ENCODE results near the gene ARHGAP10. TPM values are rescaled to one million over a fixed set of nuclear protein-coding genes. Genes with fewer than 3 reads are reported as not detected.
A peak's percentile ranks its signal among the peaks of the same experiment; 100 is the strongest.

The ARHGAP10 gene
- total RNA-seq, 3 donors from 2014 or later (not counting 1 experiment from before 2014, with no cell fraction given): 13.9 to 28.7 (median 23.2) TPM

DNA sequence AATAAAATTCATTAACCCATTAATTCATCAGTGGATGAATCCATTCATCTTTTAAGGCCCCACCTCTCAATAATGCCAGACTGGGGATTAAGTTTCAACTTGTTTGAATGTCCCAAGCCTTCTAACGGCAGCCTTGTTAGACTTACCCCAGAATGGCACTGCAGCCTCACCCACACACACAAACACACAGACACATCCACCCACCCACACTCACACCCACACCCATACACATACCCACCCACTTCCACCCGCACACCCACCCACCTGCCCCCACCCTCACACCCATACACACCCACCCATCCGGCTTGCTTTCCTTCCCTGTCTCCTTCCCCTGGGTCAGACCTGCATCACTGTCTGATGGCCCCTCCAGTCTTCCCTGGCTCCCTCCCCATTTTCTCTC, 102.6 kb downstream of the ARHGAP10 start:
- 41% methylated on average over 3 of the region's 3 CpGs for WGBS (ENCODE audit: insufficient coverage)
- Histone ChIP-seq H3K9me3 (ENCODE audit: control insufficient read depth, insufficient read depth, low read length) (no peaks in the 10 kb centered on the region), H3K27me3 (ENCODE audit: control insufficient read depth, insufficient read depth, low read length) (no peaks in the 10 kb centered on the region), H3K4me1 (ENCODE audit: control insufficient read depth, insufficient read depth, low read length) (peaks cover 26% of the 10 kb centered on the region), H3K27ac (ENCODE audit: low read length) (no peak overlapping the region), H3K36me3 (ENCODE audit: control insufficient read depth, insufficient read depth, low read length) (no peaks in the 10 kb centered on the region), H3K4me3 (ENCODE audit: low read length) (no peak overlapping the region)
- peaks cover 68 to 77% of the 10 kb centered on the region in 2 donors for H3K4me1 Mint-ChIP-seq
- ATAC-seq (peak in 2 of 3 donors; percentile 37 to 57), DNase-seq (no peak)
- peak overlapping the region; percentile 79 for H3K4me3 Mint-ChIP-seq
- H3K36me3 Mint-ChIP-seq: no peaks in the 10 kb centered on the region
- TF ChIP-seq, protein P1, sequence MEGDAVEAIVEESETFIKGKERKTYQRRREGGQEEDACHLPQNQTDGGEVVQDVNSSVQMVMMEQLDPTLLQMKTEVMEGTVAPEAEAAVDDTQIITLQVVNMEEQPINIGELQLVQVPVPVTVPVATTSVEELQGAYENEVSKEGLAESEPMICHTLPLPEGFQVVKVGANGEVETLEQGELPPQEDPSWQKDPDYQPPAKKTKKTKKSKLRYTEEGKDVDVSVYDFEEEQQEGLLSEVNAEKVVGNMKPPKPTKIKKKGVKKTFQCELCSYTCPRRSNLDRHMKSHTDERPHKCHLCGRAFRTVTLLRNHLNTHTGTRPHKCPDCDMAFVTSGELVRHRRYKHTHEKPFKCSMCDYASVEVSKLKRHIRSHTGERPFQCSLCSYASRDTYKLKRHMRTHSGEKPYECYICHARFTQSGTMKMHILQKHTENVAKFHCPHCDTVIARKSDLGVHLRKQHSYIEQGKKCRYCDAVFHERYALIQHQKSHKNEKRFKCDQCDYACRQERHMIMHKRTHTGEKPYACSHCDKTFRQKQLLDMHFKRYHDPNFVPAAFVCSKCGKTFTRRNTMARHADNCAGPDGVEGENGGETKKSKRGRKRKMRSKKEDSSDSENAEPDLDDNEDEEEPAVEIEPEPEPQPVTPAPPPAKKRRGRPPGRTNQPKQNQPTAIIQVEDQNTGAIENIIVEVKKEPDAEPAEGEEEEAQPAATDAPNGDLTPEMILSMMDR (IDR thresholded peaks at IDR 0.05): no peak
- no peaks in the 10 kb centered on the region for H3K27me3 Mint-ChIP-seq (ENCODE audit: low read depth in 2 of 2)
- peak overlapping the region; percentile 90 to 93 for H3K27ac Mint-ChIP-seq
- H3K9me3 Mint-ChIP-seq: peaks cover 3% of the 10 kb centered on the region in 2 donors
- intact Hi-C loops (cut with micrococcal nuclease): no loop called here

DNA sequence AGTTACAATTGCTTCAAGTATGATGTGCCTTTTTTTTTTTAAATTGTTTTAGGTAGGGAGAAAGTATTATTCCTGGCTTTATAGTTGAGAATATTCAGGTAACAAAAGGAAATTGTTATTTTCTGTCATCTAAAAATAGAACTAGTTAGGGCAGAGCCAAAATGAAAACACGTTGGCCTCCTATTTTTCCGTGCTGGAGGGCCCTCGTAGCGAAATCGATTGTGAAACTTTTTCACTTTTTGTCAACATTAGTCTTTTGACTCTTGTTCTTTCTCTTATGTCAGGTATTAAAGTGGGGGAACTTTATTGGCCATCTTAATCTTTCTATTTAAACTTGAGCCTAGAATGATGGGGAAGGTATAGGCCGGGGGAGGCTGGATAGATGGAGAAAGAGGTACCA, 104.9 kb downstream of the ARHGAP10 start:
- Mint-ChIP-seq H3K36me3 (no peaks in the 10 kb centered on the region), H3K27me3 (ENCODE audit: low read depth in 2 of 2) (no peaks in the 10 kb centered on the region), H3K4me1 (peaks cover 59 to 64% of the 10 kb centered on the region in 2 donors), H3K27ac (peak overlapping the region; percentile 29 to 90), H3K9me3 (peaks cover 3% of the 10 kb centered on the region in 2 donors), H3K4me3 (no peak overlapping the region)
- Histone ChIP-seq H3K27ac (ENCODE audit: low read length) (no peak overlapping the region), H3K36me3 (ENCODE audit: control insufficient read depth, insufficient read depth, low read length) (no peaks in the 10 kb centered on the region), H3K4me1 (ENCODE audit: control insufficient read depth, insufficient read depth, low read length) (peaks cover 15% of the 10 kb centered on the region), H3K27me3 (ENCODE audit: control insufficient read depth, insufficient read depth, low read length) (no peaks in the 10 kb centered on the region), H3K4me3 (ENCODE audit: low read length) (no peak overlapping the region), H3K9me3 (ENCODE audit: control insufficient read depth, insufficient read depth, low read length) (no peaks in the 10 kb centered on the region)
- 81% methylated on average over 6 of the region's 6 CpGs for WGBS (ENCODE audit: insufficient coverage)
- ATAC-seq: no peak
- TF ChIP-seq, protein P1 (IDR thresholded peaks at IDR 0.05): no peak
- DNase-seq: no peak
- intact Hi-C loops (cut with micrococcal nuclease): no loop called here

DNA sequence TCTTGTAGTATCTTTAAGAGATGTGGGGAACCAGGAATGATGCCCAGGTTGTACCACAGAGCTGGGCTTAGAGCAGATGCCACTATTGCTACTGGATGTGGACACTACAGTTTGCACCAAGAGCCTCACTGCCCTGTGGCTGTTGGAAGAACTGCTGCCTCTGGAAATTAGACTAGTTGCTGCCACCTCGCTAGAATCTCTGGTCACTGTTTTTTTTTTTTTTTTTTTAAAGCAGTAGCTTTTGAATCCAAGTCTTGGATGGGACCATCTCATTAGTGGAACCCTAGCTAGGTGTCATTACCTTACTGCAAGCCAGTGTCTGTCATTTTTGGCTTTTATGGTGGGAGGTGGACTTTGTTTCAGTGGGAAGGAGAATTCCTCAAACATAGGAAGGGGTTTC, 105.5 kb downstream of the ARHGAP10 start:
- Histone ChIP-seq H3K36me3 (ENCODE audit: control insufficient read depth, insufficient read depth, low read length) (no peaks in the 10 kb centered on the region), H3K4me1 (ENCODE audit: control insufficient read depth, insufficient read depth, low read length) (peaks cover 15% of the 10 kb centered on the region), H3K9me3 (ENCODE audit: control insufficient read depth, insufficient read depth, low read length) (no peaks in the 10 kb centered on the region), H3K4me3 (ENCODE audit: low read length) (no peak overlapping the region), H3K27me3 (ENCODE audit: control insufficient read depth, insufficient read depth, low read length) (no peaks in the 10 kb centered on the region), H3K27ac (ENCODE audit: low read length) (no peak overlapping the region)
- WGBS (ENCODE audit: insufficient coverage): 60% methylated on average over 1 of the region's 1 CpG
- TF ChIP-seq, protein P1 (IDR thresholded peaks at IDR 0.05): no peak
- Mint-ChIP-seq H3K27ac (peak overlapping the region; percentile 29 to 90), H3K4me1 (peaks cover 55 to 60% of the 10 kb centered on the region in 2 donors), H3K36me3 (no peaks in the 10 kb centered on the region), H3K4me3 (no peak overlapping the region), H3K27me3 (ENCODE audit: low read depth in 2 of 2) (no peaks in the 10 kb centered on the region), H3K9me3 (peaks cover 3% of the 10 kb centered on the region in 2 donors)
- DNase-seq: no peak
- ATAC-seq: no peak
- intact Hi-C loops (cut with micrococcal nuclease): no loop called here

DNA sequence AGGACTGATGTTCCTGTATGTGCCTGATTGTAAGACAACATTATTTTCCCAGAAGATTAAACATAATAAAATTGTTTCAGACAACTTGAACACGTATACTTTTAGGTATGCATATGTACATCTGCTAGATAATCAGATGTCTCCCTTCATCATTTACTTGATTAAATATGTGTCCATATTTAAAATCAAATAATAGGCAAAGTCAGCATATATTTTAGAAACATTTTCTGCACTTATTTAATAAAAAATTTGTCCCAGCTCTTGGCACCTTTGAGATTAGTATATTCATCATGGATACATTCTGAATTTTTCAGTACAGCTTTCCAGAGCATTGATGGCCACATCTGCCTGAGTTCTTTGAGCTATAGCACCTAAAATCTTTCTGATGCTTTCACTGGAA, 106.0 kb downstream of the ARHGAP10 start:
- no peak for DNase-seq
- TF ChIP-seq, protein P1 (IDR thresholded peaks at IDR 0.05): no peak
- Histone ChIP-seq H3K27me3 (ENCODE audit: control insufficient read depth, insufficient read depth, low read length) (no peaks in the 10 kb centered on the region), H3K27ac (ENCODE audit: low read length) (no peak overlapping the region), H3K4me3 (ENCODE audit: low read length) (no peak overlapping the region), H3K36me3 (ENCODE audit: control insufficient read depth, insufficient read depth, low read length) (no peaks in the 10 kb centered on the region), H3K4me1 (ENCODE audit: control insufficient read depth, insufficient read depth, low read length) (peaks cover 15% of the 10 kb centered on the region), H3K9me3 (ENCODE audit: control insufficient read depth, insufficient read depth, low read length) (no peaks in the 10 kb centered on the region)
- Mint-ChIP-seq H3K4me1 (peaks cover 52 to 57% of the 10 kb centered on the region in 2 donors), H3K9me3 (peaks cover 3% of the 10 kb centered on the region in 2 donors), H3K27me3 (ENCODE audit: low read depth in 2 of 2) (no peaks in the 10 kb centered on the region), H3K36me3 (no peaks in the 10 kb centered on the region), H3K27ac (peak overlapping the region in 1 of 2 donors; percentile 20), H3K4me3 (no peak overlapping the region)
- intact Hi-C loops (cut with micrococcal nuclease): no loop called here
- ATAC-seq: no peak
- no CpG with 5 or more reads among the region's 1 CpG for WGBS (ENCODE audit: insufficient coverage)
